ENCODE data around the gene GM2A. TPM values are rescaled to one million over a fixed set of nuclear protein-coding genes. Genes with fewer than 3 reads are reported as not detected.

The GM2A gene
- total and polyA plus RNA-seq, 9 of the 15 experiments (the other 6 are each of a cell fraction or from before 2014, with no cell fraction given), result 5.8 to 36.0 (median 10.0) TPM

DNA sequence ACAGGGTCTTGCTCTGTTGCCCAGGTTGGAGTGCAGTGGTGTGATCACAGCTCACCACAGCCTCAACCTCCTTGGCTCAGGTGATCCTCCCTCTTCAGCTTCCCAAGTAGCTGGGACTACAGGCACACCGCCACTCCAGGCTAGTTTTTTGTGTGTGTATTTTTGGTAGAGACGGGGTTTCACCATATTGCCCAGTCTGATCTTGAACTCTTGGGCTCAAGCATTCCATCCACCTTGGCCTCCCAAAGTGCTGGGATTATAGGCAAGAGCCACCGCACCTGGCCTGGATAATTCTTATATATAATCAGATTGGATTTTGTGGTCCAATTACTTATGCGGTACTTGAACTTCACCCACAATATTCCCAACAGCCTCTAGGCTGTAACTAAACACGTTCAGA, 48.9 kb upstream of the GM2A start:
- Histone ChIP-seq H4K20me1 (replicated peaks; ENCODE audit: control insufficient read depth, insufficient read depth, low read length) (no peaks in the 10 kb centered on the region), H3K27ac (ENCODE audit: extremely low read depth, low read depth, low read length) (no peak overlapping the region), H3K79me2 (ENCODE audit: control insufficient read depth, insufficient read depth, low read length) (no peaks in the 10 kb centered on the region), H3K4me1 (replicated peaks in 1 of 2; ENCODE audit: control insufficient read depth in 2 of 2, insufficient read depth in 2 of 2, low read length in 2 of 2) (peaks cover 7 to 9% of the 10 kb centered on the region in 2 experiments; a peak in 4 of 5 replicates), H3K4me2 (ENCODE audit: insufficient read depth, low read length) (no peak overlapping the region), H3K9me1 (ENCODE audit: control insufficient read depth, insufficient read depth, low read length) (no peaks in the 10 kb centered on the region), H3K27me3 (ENCODE audit: control insufficient read depth in 2 of 2, insufficient read depth in 2 of 2, low read length in 2 of 2) (no peaks in the 10 kb centered on the region), H3K4me3 (no peak overlapping the region), H2AFZ (ENCODE audit: low read depth, low read length) (no peak overlapping the region), H3K9me3 (replicated peaks; ENCODE audit: control insufficient read depth, insufficient read depth, low read depth, low read length) (no peaks in the 10 kb centered on the region), H3K9ac (ENCODE audit: insufficient read depth in 1 of 2, low read depth in 2 of 2, low read length in 2 of 2) (no peak overlapping the region), H3K36me3 (ENCODE audit: control insufficient read depth, insufficient read depth, low read length) (no peaks in the 10 kb centered on the region)
- ChIA-PET POLR2A (interaction anchor here (1.6 kb wide), 1 partner anchor 37 kb away, joined by 5 read pairs; no protein-coding TSS in a partner anchor), CTCF (ENCODE audit: low intra/inter-chr PET ratio) (no interaction called here)
- 71% methylated on average over 5 of the region's 5 CpGs for WGBS (ENCODE audit: insufficient coverage, low coverage, missing lambda C conversion rate)
- TF ChIP-seq ZFPM2 (CRISPR knock-in tag; IDR thresholded peaks at IDR 0.05) (no peak), ZNF121 (CRISPR knock-in tag; conservative IDR thresholded peaks at IDR 0.05) (peak; percentile 64), FOXK2 (conservative IDR thresholded peaks at IDR 0.05 in 1 of 2, IDR thresholded peaks at IDR 0.05 in 1 of 2; ENCODE audit: low read depth in 2 of 2) (no peak), ZNF134 (CRISPR knock-in tag; conservative IDR thresholded peaks at IDR 0.05) (no peak), KDM5B (IDR thresholded peaks at IDR 0.05; ENCODE audit: insufficient replicate concordance, low read depth, low read length) (no peak), POLR2B (IDR thresholded peaks at IDR 0.05; ENCODE audit: low read depth, partially characterized antibody) (no peak)
- FAIRE-seq (no peak), ATAC-seq (no peak), DNase-seq (ENCODE audit: extremely low read depth in 1 of 4, low spot score in 3 of 4) (no peak)
- intact Hi-C loops (cut with micrococcal nuclease) (no loop called here), in situ Hi-C loops (cut with MboI) (no loop called here)
- BruUV-seq (replicated peaks), result no TSS peak

DNA sequence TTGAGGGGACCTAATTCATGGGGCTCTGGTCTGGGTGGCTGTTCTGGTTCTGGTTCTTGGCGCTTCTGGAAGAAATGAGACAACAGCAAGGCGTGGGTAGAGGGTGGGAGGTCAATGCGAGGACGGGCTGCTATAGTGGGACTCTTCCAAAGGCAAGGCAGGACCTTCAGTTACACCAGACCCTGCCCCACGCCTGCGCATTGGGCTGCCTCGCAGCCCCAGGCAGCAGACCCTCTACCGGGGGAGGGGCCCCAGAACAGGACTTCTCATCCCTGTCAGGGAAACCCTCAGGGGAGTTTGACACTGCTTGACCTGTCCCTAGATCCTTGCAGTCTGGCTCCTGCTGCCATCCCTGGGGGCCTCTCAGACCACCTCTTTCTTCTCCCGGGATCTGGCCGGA, 47.6 kb upstream of the GM2A start:
- 45% methylated on average over 9 of the region's 10 CpGs for WGBS (ENCODE audit: insufficient coverage, low coverage, missing lambda C conversion rate)
- POLR2A ChIA-PET, result interaction anchor here (0.7 to 0.9 kb wide), 3 partner anchors 8 to 75 kb away, joined by 3 to 4 read pairs (median 3); no protein-coding TSS in a partner anchor
- TF ChIP-seq ZNF436 (CRISPR knock-in tag; IDR thresholded peaks at IDR 0.05) (no peak), C11orf30 (IDR thresholded peaks at IDR 0.05; ENCODE audit: low read depth) (no peak), ZNF766 (CRISPR knock-in tag; conservative IDR thresholded peaks at IDR 0.05) (no peak), ZNF124 (CRISPR knock-in tag; IDR thresholded peaks at IDR 0.05) (no peak), ZNF699 (CRISPR knock-in tag; IDR thresholded peaks at IDR 0.05; ENCODE audit: insufficient replicate concordance) (no peak), ZNF644 (tag; IDR thresholded peaks at IDR 0.05; ENCODE audit: low read depth) (no peak), DMBX1 (CRISPR knock-in tag; IDR thresholded peaks at IDR 0.05; ENCODE audit: borderline replicate concordance) (no peak), MCM3 (IDR thresholded peaks at IDR 0.05) (no peak), PRPF4 (IDR thresholded peaks at IDR 0.05; ENCODE audit: insufficient read depth, low read depth, low read length, poor library complexity, severe bottlenecking) (no peak), HMGN3 (IDR thresholded peaks at IDR 0.05; ENCODE audit: borderline replicate concordance, extremely low read depth, insufficient read length, low read depth, low read length) (no peak)
- TF ChIP-seq, protein P1, sequence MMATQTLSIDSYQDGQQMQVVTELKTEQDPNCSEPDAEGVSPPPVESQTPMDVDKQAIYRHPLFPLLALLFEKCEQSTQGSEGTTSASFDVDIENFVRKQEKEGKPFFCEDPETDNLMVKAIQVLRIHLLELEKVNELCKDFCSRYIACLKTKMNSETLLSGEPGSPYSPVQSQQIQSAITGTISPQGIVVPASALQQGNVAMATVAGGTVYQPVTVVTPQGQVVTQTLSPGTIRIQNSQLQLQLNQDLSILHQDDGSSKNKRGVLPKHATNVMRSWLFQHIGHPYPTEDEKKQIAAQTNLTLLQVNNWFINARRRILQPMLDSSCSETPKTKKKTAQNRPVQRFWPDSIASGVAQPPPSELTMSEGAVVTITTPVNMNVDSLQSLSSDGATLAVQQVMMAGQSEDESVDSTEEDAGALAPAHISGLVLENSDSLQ (IDR thresholded peaks at IDR 0.05), result no peak

More for the DNA sequence above, 47.6 kb upstream of the GM2A start:
- no peaks in the 10 kb centered on the region for H4K20me1 ChIP-seq (replicated peaks; ENCODE audit: control insufficient read depth, insufficient read depth, low read length)
- no peaks in the 10 kb centered on the region for H3K9me3 ChIP-seq (replicated peaks; ENCODE audit: control insufficient read depth, insufficient read depth, low read depth, low read length)
- intact Hi-C loops (cut with micrococcal nuclease), result no loop called here
- CTCF ChIA-PET (ENCODE audit: low intra/inter-chr PET ratio), result no interaction called here
- peaks cover 7 to 12% of the 10 kb centered on the region in 2 experiments; a peak in 4 of 5 replicates for H3K4me1 ChIP-seq (replicated peaks in 1 of 2; ENCODE audit: control insufficient read depth in 2 of 2, insufficient read depth in 2 of 2, low read length in 2 of 2)
- BruUV-seq (replicated peaks), result no TSS peak
- H3K27ac ChIP-seq (ENCODE audit: extremely low read depth, low read depth, low read length), result no peak overlapping the region
- DNase-seq (ENCODE audit: extremely low read depth in 1 of 4, low spot score in 3 of 4) (no peak), ATAC-seq (no peak), FAIRE-seq (no peak)
- no peak overlapping the region for H3K4me2 ChIP-seq (ENCODE audit: insufficient read depth, low read length)
- H3K9ac ChIP-seq (ENCODE audit: insufficient read depth in 1 of 2, low read depth in 2 of 2, low read length in 2 of 2), result no peak overlapping the region
- no peaks in the 10 kb centered on the region for H3K79me2 ChIP-seq (ENCODE audit: control insufficient read depth, insufficient read depth, low read length)
- no peaks in the 10 kb centered on the region for H3K27me3 ChIP-seq (ENCODE audit: control insufficient read depth in 2 of 2, insufficient read depth in 2 of 2, low read length in 2 of 2)
- no peaks in the 10 kb centered on the region for H3K36me3 ChIP-seq (ENCODE audit: control insufficient read depth, insufficient read depth, low read length)
- in situ Hi-C loops (cut with MboI), result no loop called here
- H3K9me1 ChIP-seq (ENCODE audit: control insufficient read depth, insufficient read depth, low read length), result no peaks in the 10 kb centered on the region
- H3K4me3 ChIP-seq, result no peak overlapping the region
- no peak overlapping the region for H2AFZ ChIP-seq (ENCODE audit: low read depth, low read length)
